Posterior cingulate gyrus (tissue), 11 donors: ENCODE results near the gene TCEA2.
"Not testable (repeated sequence)": the region's sequence is repeated elsewhere in the genome, so short reads cannot be mapped to it uniquely, and the experiment has no call there.

Experiments
- DNase-seq, 10 donors: peaks; one replicate each; pipeline versions ENCODE4 v3.0.0 to v3.0.0-alpha.2; 2020 to 2021; ENCODE audit warnings: mixed read lengths in 3 of 10
- intact Hi-C: fragments of 100-400 bp; cut with DNase I; formaldehyde crosslinking; loops from one replicate; pipeline ENCODE4 v1.15.1; 2023

Gene TCEA2

DNA sequence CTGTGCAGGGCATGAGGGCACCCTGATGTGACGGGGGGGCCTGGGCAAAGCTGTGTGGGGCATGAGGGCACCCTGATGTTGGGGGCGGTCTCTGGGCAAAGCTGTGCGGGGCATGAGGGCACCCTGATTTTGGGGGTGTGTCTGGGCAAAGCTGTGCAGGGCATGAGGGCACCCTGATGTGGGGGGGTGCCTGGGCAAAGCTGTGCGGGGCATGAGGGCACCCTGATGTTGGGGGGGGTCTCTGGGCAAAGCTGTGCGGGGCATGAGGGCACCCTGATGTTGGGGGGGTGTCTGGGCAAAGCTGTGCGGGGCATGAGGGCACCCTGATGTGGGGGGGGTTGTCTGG, 54.4 kb downstream of the TCEA2 start:
- DNase-seq, intact Hi-C loops: not testable (repeated sequence)

DNA sequence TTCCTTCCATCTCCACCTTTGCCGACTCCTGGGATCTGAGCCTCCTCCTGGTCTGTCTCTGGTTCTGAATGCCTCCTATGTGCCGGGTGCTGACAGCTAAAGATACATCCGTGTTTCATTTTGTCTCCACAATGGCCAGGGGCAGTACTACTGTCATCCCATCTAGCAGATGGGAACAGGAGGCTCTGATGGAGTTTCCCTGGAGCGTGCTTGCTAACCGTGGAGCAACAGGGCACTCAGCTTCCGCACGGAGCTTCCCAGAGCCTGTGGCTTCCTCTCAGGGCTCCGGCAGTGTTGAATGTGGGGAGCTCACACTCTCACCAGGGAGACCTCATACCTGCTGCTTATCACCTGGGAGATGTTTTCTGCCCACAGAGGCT, 56.3 kb downstream of the TCEA2 start:
- intact Hi-C loops: no loop called here

DNA sequence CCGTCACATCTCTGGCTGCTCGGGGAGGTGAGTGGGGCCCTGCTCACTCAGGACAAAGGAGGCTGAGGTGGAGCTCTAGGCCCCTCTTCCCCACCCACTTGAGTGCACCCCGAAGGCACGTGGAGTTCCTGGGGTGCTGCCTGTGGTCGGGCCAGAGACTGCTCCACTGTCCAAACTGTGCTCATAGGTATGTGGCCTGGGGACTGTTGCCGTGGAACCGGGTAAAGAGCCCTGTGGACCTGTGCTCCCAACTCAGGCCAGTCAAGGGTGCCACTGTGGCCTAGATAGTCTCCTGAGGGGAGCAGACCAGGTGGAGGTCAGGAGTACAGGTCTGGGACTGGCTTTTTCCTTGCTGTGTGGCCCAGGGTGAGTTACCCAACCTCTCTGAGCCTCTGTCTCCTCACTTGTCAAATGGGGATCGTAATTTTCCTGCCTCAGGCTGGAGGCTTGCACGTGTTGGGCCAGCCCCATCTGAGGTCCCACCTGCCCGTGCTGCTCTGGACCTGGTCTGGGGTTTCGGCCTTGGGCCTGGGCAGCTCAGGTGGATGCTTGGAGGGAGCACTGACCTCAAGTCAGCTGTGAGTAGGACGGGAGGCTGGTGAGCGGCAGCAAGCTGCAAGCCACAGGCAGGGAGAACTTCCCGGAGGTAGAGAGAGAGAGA, 56.8 kb downstream of the TCEA2 start:
- intact Hi-C loops: loop anchor here (1.0 kb wide), 1 partner anchor 37 kb away; no protein-coding TSS in a partner anchor
- peak in 2 of 10 donors; percentile 59 to 76 for DNase-seq

More for the DNA sequence above, 56.3 kb downstream of the TCEA2 start:
- DNase-seq: peak in 1 of 10 donors; percentile 20

GRCh38 chr20:64121586-64121985, 58.6 kb downstream of the TCEA2 start:
- intact Hi-C loops: no loop called here

More at GRCh38 chr20:64121586-64121985, 58.6 kb downstream of the TCEA2 start:
- peak in 2 of 10 donors; percentile 5 to 44 for DNase-seq
